Urinary bladder (tissue), 4 donors: ENCODE measurements around the gene DGKD. TPM values are rescaled to one million over a fixed set of nuclear protein-coding genes. Genes with fewer than 3 reads are reported as not detected.

Source experiments
- DNase-seq: peaks from one replicate; pipeline ENCODE4 v3.0.0-alpha.2; 2015; ENCODE audit errors: extremely low spot score
- H3K27ac ChIP-seq: one replicate; pipeline ENCODE4 v1.5.1; 2013; ENCODE audit warnings: low read depth, mild to moderate bottlenecking, moderate library complexity
- H3K36me3 ChIP-seq: one replicate; pipeline ENCODE4 v1.6.1; 2013; ENCODE audit warnings: mild to moderate bottlenecking, moderate library complexity; ENCODE audit not compliant: insufficient read depth
- H3K4me1 ChIP-seq: one replicate; pipeline ENCODE4 v1.6.1; 2013; ENCODE audit warnings: mild to moderate bottlenecking, moderate library complexity; ENCODE audit not compliant: insufficient read depth
- H3K4me3 ChIP-seq: one replicate; pipeline ENCODE4 v1.5.1; 2013; ENCODE audit warnings: low read depth, low read length
- WGBS: extraction: QIAGEN DNeasy Blood & Tissue Kit; methylation state at CpG from one replicate; pipeline ENCODE4 v1.1.7; 2013; 5-methylcytosine and 5-hydroxymethylcytosine counted together
- polyA plus RNA-seq: library from polyadenylated mRNA; stranded (reverse); fragments of 200-250 nt; gene quantifications from one replicate; pipeline ENCODE4 v1.2.3, GENCODE V29; 2013
- total RNA-seq: library from RNA; depleted of rRNA; stranded (reverse); fragments of >200 nt; gene quantifications from one replicate; pipeline ENCODE4 v1.2.3, GENCODE V29; 2014
- donor health status: healthy with polysubstance abuse.
- donor health status: healthy.

The DGKD gene
- total and polyA plus RNA-seq, 2 donors: 13.3 to 26.4 TPM

GRCh38 chr2:233430081-233430480 lies 75.8 kb downstream of the DGKD start:
- no peak overlapping the region for H3K4me3 ChIP-seq
- no peaks in the 10 kb centered on the region for H3K4me1 ChIP-seq
- DNase-seq: peak; percentile 20
- H3K27ac ChIP-seq: no peak overlapping the region
- WGBS: 32% methylated on average over 4 of the region's 4 CpGs
- H3K36me3 ChIP-seq: no peaks in the 10 kb centered on the region

- Histone ChIP-seq H3K4me1 (no peaks in the 10 kb centered on the region), H3K27ac (no peak overlapping the region)
- whole genome bisulfite sequencing: 90% methylated on average over 1 of the region's 1 CpG
Measured at GRCh38 chr2:233430651-233431050, 76.4 kb downstream of the DGKD start.

GRCh38 chr2:233433029-233433428 lies 78.7 kb downstream of the DGKD start:
- DNase-seq: no peak
- peaks cover 2% of the 10 kb centered on the region for H3K36me3 ChIP-seq
- WGBS: 97% methylated on average over 2 of the region's 2 CpGs
- H3K4me1 ChIP-seq: no peaks in the 10 kb centered on the region
- no peak overlapping the region for H3K4me3 ChIP-seq
- no peak overlapping the region for H3K27ac ChIP-seq

More at GRCh38 chr2:233430651-233431050, 76.4 kb downstream of the DGKD start:
- DNase-seq: no peak
- no peaks in the 10 kb centered on the region for H3K36me3 ChIP-seq
- no peak overlapping the region for H3K4me3 ChIP-seq

- no peak overlapping the region for H3K27ac ChIP-seq
- WGBS: 85% methylated on average over 1 of the region's 1 CpG
- no peak for DNase-seq
- no peak overlapping the region for H3K4me3 ChIP-seq
- H3K4me1 ChIP-seq: no peaks in the 10 kb centered on the region
- peaks cover 3% of the 10 kb centered on the region for H3K36me3 ChIP-seq
Measured at GRCh38 chr2:233433794-233434193, 79.5 kb downstream of the DGKD start.

GRCh38 chr2:233434666-233435330 lies 80.5 kb downstream of the DGKD start:
- DNase-seq: no peak
- peaks cover 3% of the 10 kb centered on the region for H3K36me3 ChIP-seq
- H3K4me1 ChIP-seq: no peaks in the 10 kb centered on the region
- H3K27ac ChIP-seq: no peak overlapping the region
- H3K4me3 ChIP-seq: no peak overlapping the region
- WGBS: 85% methylated on average over 18 of the region's 18 CpGs

- Histone ChIP-seq H3K4me3 (no peak overlapping the region), H3K36me3 (peaks cover 3% of the 10 kb centered on the region), H3K27ac (no peak overlapping the region), H3K4me1 (no peaks in the 10 kb centered on the region)
- DNase-seq: no peak
- 96% methylated on average over 18 of the region's 18 CpGs for WGBS
Measured at GRCh38 chr2:233435436-233436190, 81.3 kb downstream of the DGKD start.

GRCh38 chr2:233436191-233436581 lies 81.9 kb downstream of the DGKD start:
- Histone ChIP-seq H3K4me3 (no peak overlapping the region), H3K36me3 (peaks cover 3% of the 10 kb centered on the region), H3K4me1 (no peaks in the 10 kb centered on the region), H3K27ac (no peak overlapping the region)
- no peak for DNase-seq
- 94% methylated on average over 15 of the region's 15 CpGs for WGBS

- no peaks in the 10 kb centered on the region for H3K4me1 ChIP-seq
- WGBS: 87% methylated on average over 17 of the region's 17 CpGs
- no peak for DNase-seq
- no peak overlapping the region for H3K27ac ChIP-seq
- H3K36me3 ChIP-seq: peaks cover 3% of the 10 kb centered on the region
- no peak overlapping the region for H3K4me3 ChIP-seq
Measured at GRCh38 chr2:233436691-233437438, 82.6 kb downstream of the DGKD start.

GRCh38 chr2:233437439-233437955 lies 83.2 kb downstream of the DGKD start:
- no peak overlapping the region for H3K27ac ChIP-seq
- 94% methylated on average over 14 of the region's 14 CpGs for WGBS
- H3K4me3 ChIP-seq: no peak overlapping the region
- H3K4me1 ChIP-seq: no peaks in the 10 kb centered on the region
- H3K36me3 ChIP-seq: peaks cover 3% of the 10 kb centered on the region
- no peak for DNase-seq

- DNase-seq: no peak
- Histone ChIP-seq H3K27ac (no peak overlapping the region), H3K4me1 (no peaks in the 10 kb centered on the region), H3K4me3 (no peak overlapping the region), H3K36me3 (peaks cover 3% of the 10 kb centered on the region)
- WGBS: 92% methylated on average over 15 of the region's 15 CpGs
Measured at GRCh38 chr2:233438573-233439147, 84.4 kb downstream of the DGKD start.

GRCh38 chr2:233439191-233439590 lies 84.9 kb downstream of the DGKD start:
- Histone ChIP-seq H3K27ac (no peak overlapping the region), H3K36me3 (peaks cover 3% of the 10 kb centered on the region), H3K4me3 (no peak overlapping the region), H3K4me1 (no peaks in the 10 kb centered on the region)
- WGBS: 69% methylated on average over 9 of the region's 9 CpGs
- DNase-seq: no peak

- Histone ChIP-seq H3K36me3 (peaks cover 3% of the 10 kb centered on the region), H3K27ac (no peak overlapping the region), H3K4me1 (no peaks in the 10 kb centered on the region), H3K4me3 (no peak overlapping the region)
- WGBS: 92% methylated on average over 17 of the region's 17 CpGs
- DNase-seq: no peak
Measured at GRCh38 chr2:233440314-233440713, 86.0 kb downstream of the DGKD start.

- Histone ChIP-seq H3K4me1 (no peaks in the 10 kb centered on the region), H3K27ac (no peak overlapping the region), H3K4me3 (no peak overlapping the region), H3K36me3 (peaks cover 3% of the 10 kb centered on the region)
- DNase-seq: no peak
- WGBS: 90% methylated on average over 9 of the region's 9 CpGs
Measured at GRCh38 chr2:233440714-233441113, 86.4 kb downstream of the DGKD start.
